Measurements from ENCODE around the gene BFAR.

The BFAR gene

GRCh38 chr16:14632693-14633569, at the start of gene BFAR:
BFAR (plus strand) TSS chr16:14632951; CDS start chr16:14644347, 11,396 bp downstream.
- Mint-ChIP-seq H3K4me3 (peak within 1 kb of the TSS; percentile 100), H3K36me3 (peaks cover 7% of the 10 kb centered on the region), H3K4me1 (peaks cover 64% of the 10 kb centered on the region), H3K27me3 (no peaks in the 10 kb centered on the region), H3K27ac (peak within 1 kb of the TSS; percentile 97), H3K9me3 (no peaks in the 10 kb centered on the region)

- no peak overlapping the region for H3K4me3 Mint-ChIP-seq
- peaks cover 19% of the 10 kb centered on the region for H3K36me3 Mint-ChIP-seq
- no peak overlapping the region for H3K27ac Mint-ChIP-seq
- no peaks in the 10 kb centered on the region for H3K9me3 Mint-ChIP-seq
- H3K4me1 Mint-ChIP-seq, result peaks cover 3% of the 10 kb centered on the region
- no peaks in the 10 kb centered on the region for H3K27me3 Mint-ChIP-seq
Measured at GRCh38 chr16:14585287-14585686, 47.5 kb upstream of the BFAR start.

- H3K4me3 Mint-ChIP-seq, result no peak overlapping the region
- H3K27ac Mint-ChIP-seq, result no peak overlapping the region
- H3K36me3 Mint-ChIP-seq, result peaks cover 17% of the 10 kb centered on the region
- H3K4me1 Mint-ChIP-seq, result peaks cover 3% of the 10 kb centered on the region
- no peaks in the 10 kb centered on the region for H3K9me3 Mint-ChIP-seq
- H3K27me3 Mint-ChIP-seq, result no peaks in the 10 kb centered on the region
Measured at GRCh38 chr16:14586637-14587305, 46.0 kb upstream of the BFAR start.

- Mint-ChIP-seq H3K27ac (no peak overlapping the region), H3K36me3 (peaks cover 36% of the 10 kb centered on the region), H3K4me3 (no peak overlapping the region), H3K27me3 (no peaks in the 10 kb centered on the region), H3K4me1 (no peaks in the 10 kb centered on the region), H3K9me3 (no peaks in the 10 kb centered on the region)
Measured at GRCh38 chr16:14600164-14600563, 32.6 kb upstream of the BFAR start.

DNA sequence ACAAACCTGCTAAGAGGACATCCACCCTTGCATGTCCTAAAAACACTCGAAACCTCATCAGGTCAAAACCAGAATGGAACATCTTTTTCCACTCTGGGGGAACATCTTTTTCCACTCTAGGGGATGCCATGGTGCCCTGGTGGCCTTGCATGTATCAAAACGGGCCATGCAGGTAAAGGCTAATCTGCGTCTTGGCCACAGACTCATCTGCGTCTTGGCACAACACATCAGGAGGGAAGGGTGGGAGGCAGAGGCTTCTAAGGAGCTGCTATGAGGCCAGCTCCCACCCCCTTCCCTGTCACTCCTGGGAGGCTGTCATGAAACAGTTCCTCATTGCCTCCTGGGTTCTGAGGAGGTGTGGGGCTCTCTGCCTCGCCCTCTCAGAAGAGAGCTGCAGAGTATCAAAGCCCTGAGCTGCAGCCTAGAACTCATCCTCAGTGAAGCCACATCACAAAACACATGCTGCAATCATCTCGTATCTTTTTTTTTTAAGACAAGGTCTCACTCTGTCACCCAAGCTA, 30.2 kb upstream of the BFAR start:
- no peaks in the 10 kb centered on the region for H3K4me1 Mint-ChIP-seq
- no peak overlapping the region for H3K4me3 Mint-ChIP-seq
- no peak overlapping the region for H3K27ac Mint-ChIP-seq

GRCh38 chr16:14606102-14606501, 26.6 kb upstream of the BFAR start:
- H3K9me3 Mint-ChIP-seq, result no peaks in the 10 kb centered on the region
- H3K36me3 Mint-ChIP-seq, result peaks cover 25% of the 10 kb centered on the region
- H3K27me3 Mint-ChIP-seq, result no peaks in the 10 kb centered on the region
- H3K4me1 Mint-ChIP-seq, result peaks cover 3% of the 10 kb centered on the region
- H3K27ac Mint-ChIP-seq, result no peak overlapping the region
- H3K4me3 Mint-ChIP-seq, result no peak overlapping the region

More for the DNA sequence above, 30.2 kb upstream of the BFAR start:
- Mint-ChIP-seq H3K27me3 (no peaks in the 10 kb centered on the region), H3K9me3 (no peaks in the 10 kb centered on the region), H3K36me3 (peaks cover 32% of the 10 kb centered on the region)

GRCh38 chr16:14608111-14608566, 24.6 kb upstream of the BFAR start:
- H3K4me3 Mint-ChIP-seq, result no peak overlapping the region
- H3K27ac Mint-ChIP-seq, result no peak overlapping the region
- H3K36me3 Mint-ChIP-seq, result peaks cover 18% of the 10 kb centered on the region
- peaks cover 3% of the 10 kb centered on the region for H3K4me1 Mint-ChIP-seq
- no peaks in the 10 kb centered on the region for H3K9me3 Mint-ChIP-seq
- no peaks in the 10 kb centered on the region for H3K27me3 Mint-ChIP-seq

DNA sequence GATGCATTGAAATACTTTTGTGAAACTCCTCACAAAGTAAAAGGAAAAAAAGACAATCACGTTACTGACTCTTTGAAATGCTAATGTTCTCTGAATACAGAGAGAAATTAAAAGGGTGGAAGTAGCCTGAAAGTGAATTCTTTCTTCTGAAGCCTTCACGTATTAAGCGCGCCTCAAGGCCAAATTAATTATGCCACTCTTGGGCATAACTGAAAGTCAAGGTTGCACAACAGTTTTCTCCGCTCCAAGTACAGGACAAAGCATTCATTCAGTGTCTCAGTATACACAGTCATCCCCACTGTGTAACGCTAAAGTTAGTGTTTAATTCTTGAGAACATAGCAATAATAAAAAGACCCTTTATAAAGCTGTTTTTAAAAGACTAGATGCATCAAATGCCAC, 24.1 kb upstream of the BFAR start:
- Mint-ChIP-seq H3K27me3 (no peaks in the 10 kb centered on the region), H3K27ac (no peak overlapping the region), H3K36me3 (peaks cover 16% of the 10 kb centered on the region), H3K4me1 (peaks cover 3% of the 10 kb centered on the region), H3K4me3 (no peak overlapping the region), H3K9me3 (no peaks in the 10 kb centered on the region)

GRCh38 chr16:14609716-14610115, 23.0 kb upstream of the BFAR start:
- Mint-ChIP-seq H3K27me3 (no peaks in the 10 kb centered on the region), H3K4me1 (peaks cover 3% of the 10 kb centered on the region), H3K27ac (no peak overlapping the region), H3K36me3 (peaks cover 16% of the 10 kb centered on the region), H3K9me3 (no peaks in the 10 kb centered on the region), H3K4me3 (no peak overlapping the region)

GRCh38 chr16:14611660-14612059, 21.1 kb upstream of the BFAR start:
- no peak overlapping the region for H3K27ac Mint-ChIP-seq

GRCh38 chr16:14613991-14614390, 18.8 kb upstream of the BFAR start:
- Mint-ChIP-seq H3K9me3 (no peaks in the 10 kb centered on the region), H3K4me1 (peaks cover 3% of the 10 kb centered on the region), H3K27me3 (no peaks in the 10 kb centered on the region), H3K36me3 (peaks cover 18% of the 10 kb centered on the region), H3K4me3 (no peak overlapping the region), H3K27ac (no peak overlapping the region)

More at GRCh38 chr16:14611660-14612059, 21.1 kb upstream of the BFAR start:
- H3K4me3 Mint-ChIP-seq, result no peak overlapping the region
- H3K4me1 Mint-ChIP-seq, result peaks cover 3% of the 10 kb centered on the region
- H3K27me3 Mint-ChIP-seq, result no peaks in the 10 kb centered on the region
- H3K9me3 Mint-ChIP-seq, result no peaks in the 10 kb centered on the region
- H3K36me3 Mint-ChIP-seq, result peaks cover 19% of the 10 kb centered on the region

DNA sequence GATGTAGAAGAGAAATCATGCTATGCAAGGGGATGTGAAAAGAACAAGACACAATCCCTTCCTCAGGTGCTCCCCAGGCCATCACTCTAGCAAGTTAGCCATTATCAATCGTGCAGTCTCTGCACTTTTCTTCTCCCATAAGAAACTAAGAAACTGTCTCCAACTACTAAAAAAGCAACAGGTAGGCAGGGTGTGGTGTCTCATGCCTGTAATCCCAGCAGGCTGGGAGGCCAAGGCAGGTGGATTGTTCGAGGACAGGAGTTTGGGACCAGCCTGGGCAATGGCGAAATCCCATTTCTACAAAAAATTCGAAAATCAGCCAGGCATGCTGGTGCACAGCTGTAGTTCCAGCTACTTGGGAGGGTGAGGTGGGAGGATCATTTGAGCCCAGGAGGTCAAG, 16.5 kb upstream of the BFAR start:
- Mint-ChIP-seq H3K36me3 (peaks cover 10% of the 10 kb centered on the region), H3K4me1 (peaks cover 9% of the 10 kb centered on the region), H3K4me3 (no peak overlapping the region), H3K27ac (no peak overlapping the region), H3K27me3 (no peaks in the 10 kb centered on the region), H3K9me3 (no peaks in the 10 kb centered on the region)

GRCh38 chr16:14618566-14618965, 14.2 kb upstream of the BFAR start:
- H3K36me3 Mint-ChIP-seq, result peaks cover 9% of the 10 kb centered on the region
- peaks cover 9% of the 10 kb centered on the region for H3K4me1 Mint-ChIP-seq
- H3K9me3 Mint-ChIP-seq, result no peaks in the 10 kb centered on the region
- H3K27me3 Mint-ChIP-seq, result no peaks in the 10 kb centered on the region
- no peak overlapping the region for H3K27ac Mint-ChIP-seq
- H3K4me3 Mint-ChIP-seq, result no peak overlapping the region

DNA sequence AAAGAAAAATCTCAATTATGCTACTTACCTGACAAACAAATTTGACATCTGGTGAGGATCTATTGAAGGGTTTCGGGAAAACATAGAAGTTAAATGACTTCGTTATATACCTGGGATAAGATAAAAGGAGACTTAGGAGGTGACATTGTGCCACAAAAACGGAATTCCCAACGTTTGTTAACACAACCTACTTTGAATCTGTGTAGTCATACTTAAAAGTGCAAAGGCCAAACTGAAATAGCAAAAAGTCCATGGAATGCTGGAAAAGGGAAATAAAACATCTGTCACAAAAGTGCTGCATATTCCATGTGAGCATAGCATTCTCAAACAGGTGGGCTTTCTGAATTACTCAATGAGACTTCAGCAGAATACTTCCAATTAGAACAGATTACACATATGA, 5.7 kb upstream of the BFAR start:
- H3K27me3 Mint-ChIP-seq, result no peaks in the 10 kb centered on the region
- H3K9me3 Mint-ChIP-seq, result no peaks in the 10 kb centered on the region
- peaks cover 45% of the 10 kb centered on the region for H3K4me1 Mint-ChIP-seq
- no peak overlapping the region for H3K4me3 Mint-ChIP-seq
- no peak overlapping the region for H3K27ac Mint-ChIP-seq
- peaks cover 12% of the 10 kb centered on the region for H3K36me3 Mint-ChIP-seq

GRCh38 chr16:14628806-14629611, 3.7 kb upstream of the BFAR start:
- Mint-ChIP-seq H3K4me1 (peaks cover 49% of the 10 kb centered on the region), H3K27me3 (no peaks in the 10 kb centered on the region), H3K27ac (peak overlapping the region; percentile 97), H3K9me3 (no peaks in the 10 kb centered on the region), H3K36me3 (peaks cover 8% of the 10 kb centered on the region), H3K4me3 (peak overlapping the region; percentile 98)
